EH (cell line): ENCODE data around the gene KDM8.

Experiments used
- DNase-seq: peaks from one replicate; pipeline ENCODE4 v3.0.0-alpha.2; 2015; ENCODE audit warnings: low read depth

Gene KDM8

GRCh38 chr16:27203507-27204311, at the start of gene KDM8:
KDM8 (plus strand) TSS chr16:27203526; CDS start chr16:27210124, 6,598 bp downstream.
- DNase-seq, result peak; percentile 100

- peak; percentile 43 for DNase-seq
Measured at GRCh38 chr16:27154705-27155521, 48.4 kb upstream of the KDM8 start.

GRCh38 chr16:27156579-27156978, 46.7 kb upstream of the KDM8 start:
- no peak for DNase-seq

GRCh38 chr16:27161398-27161797, 41.9 kb upstream of the KDM8 start:
- no peak for DNase-seq

- no peak for DNase-seq
Measured at GRCh38 chr16:27164352-27164751, 39.0 kb upstream of the KDM8 start.

GRCh38 chr16:27165576-27165975, 37.8 kb upstream of the KDM8 start:
- no peak for DNase-seq

GRCh38 chr16:27168790-27169189, 34.5 kb upstream of the KDM8 start:
- no peak for DNase-seq

- peak; percentile 80 for DNase-seq
Measured at GRCh38 chr16:27169511-27170071, 33.7 kb upstream of the KDM8 start.

GRCh38 chr16:27171584-27171983, 31.7 kb upstream of the KDM8 start:
- no peak for DNase-seq

- no peak for DNase-seq
Measured at GRCh38 chr16:27174007-27174406, 29.3 kb upstream of the KDM8 start.

- peak; percentile 78 for DNase-seq
Measured at GRCh38 chr16:27174798-27175197, 28.5 kb upstream of the KDM8 start.

- no peak for DNase-seq
Measured at GRCh38 chr16:27175888-27176287, 27.4 kb upstream of the KDM8 start.

- peak; percentile 85 for DNase-seq
Measured at GRCh38 chr16:27177031-27177774, 26.1 kb upstream of the KDM8 start.

GRCh38 chr16:27179500-27180072, 23.7 kb upstream of the KDM8 start:
- DNase-seq, result peak; percentile 67

- DNase-seq, result no peak
Measured at GRCh38 chr16:27181019-27181790, 22.1 kb upstream of the KDM8 start.

GRCh38 chr16:27182906-27183405, 20.4 kb upstream of the KDM8 start:
- DNase-seq, result no peak

- DNase-seq, result no peak
Measured at GRCh38 chr16:27185776-27186130, 17.6 kb upstream of the KDM8 start.

- DNase-seq, result no peak
Measured at GRCh38 chr16:27188633-27189032, 14.7 kb upstream of the KDM8 start.

GRCh38 chr16:27189335-27189972, 13.9 kb upstream of the KDM8 start:
- no peak for DNase-seq

GRCh38 chr16:27190316-27190871, 12.9 kb upstream of the KDM8 start:
- no peak for DNase-seq
